ENCODE measurements around the gene ZNF750.

ZNF750 gene

DNA sequence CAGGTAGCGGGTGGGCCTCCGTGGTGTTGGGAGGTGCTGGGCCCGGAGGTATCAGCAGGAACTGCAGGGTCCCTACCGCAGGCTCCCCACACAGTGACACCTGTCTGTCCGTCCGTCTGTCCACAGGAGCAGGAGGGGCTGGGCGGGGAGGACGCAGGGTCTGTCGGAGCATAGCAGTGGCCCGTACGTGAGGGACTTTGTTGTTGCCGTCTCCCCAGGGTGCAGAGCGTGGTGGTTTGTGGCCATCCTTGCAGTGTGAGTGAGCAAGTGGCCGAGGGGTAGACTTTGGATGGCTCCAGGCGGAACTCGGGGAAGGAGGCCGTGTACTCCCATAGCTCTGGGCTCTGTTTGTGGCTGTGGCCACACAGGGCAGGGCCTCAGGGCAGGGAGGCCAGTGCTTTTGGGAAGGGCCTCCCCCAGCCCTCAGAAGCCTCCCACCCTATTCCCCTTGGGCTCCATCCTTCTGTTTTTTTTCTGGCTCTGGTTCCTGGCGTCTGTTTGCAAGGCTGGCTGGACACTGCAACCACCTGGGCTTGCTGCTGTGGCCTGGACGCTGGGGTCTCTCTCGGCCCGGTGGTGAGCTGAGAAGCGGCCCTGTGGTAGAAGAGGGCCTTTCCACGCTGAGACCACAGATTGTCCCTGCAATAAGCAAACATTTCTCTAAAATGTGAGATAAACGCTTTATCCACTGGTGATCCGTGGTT is 41.0 kb upstream of the ZNF750 start:
- Histone ChIP-seq H3K4me1 (ENCODE audit: insufficient read depth, low read length) (peaks cover 6% of the 10 kb centered on the region; the same call in 1 of the 2 replicates), H3K9ac (ENCODE audit: low read depth, low read length) (no peak overlapping the region), H3K27me3 (ENCODE audit: insufficient read depth, low read length) (no peaks in the 10 kb centered on the region), H3K36me3 (ENCODE audit: insufficient read depth, low read depth, low read length) (peaks cover 3% of the 10 kb centered on the region; the same call in 1 of the 2 replicates), H3K27ac (ENCODE audit: low read length) (no peak overlapping the region), H3K4me3 (ENCODE audit: low read length) (no peak overlapping the region), H3K9me3 (ENCODE audit: insufficient read depth, low read depth, low read length) (no peaks in the 10 kb centered on the region)

DNA sequence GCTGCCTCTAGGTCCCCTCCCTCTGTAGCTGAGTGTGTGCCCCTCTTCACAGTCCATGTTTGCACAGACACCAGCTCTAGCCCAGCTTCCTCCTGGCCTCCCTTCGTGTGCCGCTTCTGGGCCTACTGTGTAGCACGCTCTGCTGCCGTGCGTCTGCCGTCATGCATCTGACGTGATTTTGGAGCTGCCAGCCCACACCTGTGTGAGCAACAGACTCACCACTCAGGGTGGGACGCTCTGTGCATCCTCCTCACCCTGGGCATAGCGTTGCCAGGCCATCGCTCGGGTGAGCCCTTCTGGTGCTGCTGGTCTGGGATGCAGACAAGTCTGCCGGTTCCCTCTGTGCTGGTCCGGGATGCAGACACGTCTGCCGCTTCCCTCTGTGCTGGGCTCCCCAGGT is 39.4 kb upstream of the ZNF750 start:
- Histone ChIP-seq H3K9me3 (ENCODE audit: insufficient read depth, low read depth, low read length) (no peaks in the 10 kb centered on the region), H3K27ac (ENCODE audit: low read length) (no peak overlapping the region), H3K4me3 (ENCODE audit: low read length) (no peak overlapping the region), H3K4me1 (ENCODE audit: insufficient read depth, low read length) (peaks cover 6% of the 10 kb centered on the region; the same call in 1 of the 2 replicates), H3K9ac (ENCODE audit: low read depth, low read length) (no peak overlapping the region), H3K27me3 (ENCODE audit: insufficient read depth, low read length) (no peaks in the 10 kb centered on the region), H3K36me3 (ENCODE audit: insufficient read depth, low read depth, low read length) (peaks cover 4% of the 10 kb centered on the region; the same call in 1 of the 2 replicates)

DNA sequence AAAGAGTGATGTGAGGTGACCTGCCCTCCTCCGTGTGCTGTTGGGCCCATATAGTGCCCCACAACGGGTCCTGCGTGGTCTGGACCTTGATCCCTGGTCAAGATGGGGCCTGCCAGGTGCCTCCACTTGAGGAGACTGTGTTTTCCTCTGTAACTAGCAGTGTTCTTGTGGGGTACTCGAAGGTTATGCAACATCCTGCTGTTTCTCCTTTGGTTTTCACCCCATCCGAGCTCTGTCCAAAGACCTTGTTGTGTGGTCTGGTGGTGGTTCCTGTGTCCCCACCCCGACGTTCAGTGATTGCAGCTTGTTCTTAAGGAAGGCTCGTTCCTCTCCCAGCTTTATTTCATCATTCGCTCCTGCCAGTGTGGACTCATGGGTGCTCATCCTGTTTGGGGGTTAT is 38.7 kb upstream of the ZNF750 start:
- H3K9me3 ChIP-seq (ENCODE audit: insufficient read depth, low read depth, low read length) = no peaks in the 10 kb centered on the region
- H3K27me3 ChIP-seq (ENCODE audit: insufficient read depth, low read length) = no peaks in the 10 kb centered on the region
- peaks cover 4% of the 10 kb centered on the region; the same call in 1 of the 2 replicates for H3K36me3 ChIP-seq (ENCODE audit: insufficient read depth, low read depth, low read length)
- no peak overlapping the region for H3K9ac ChIP-seq (ENCODE audit: low read depth, low read length)
- H3K4me3 ChIP-seq (ENCODE audit: low read length) = no peak overlapping the region
- H3K4me1 ChIP-seq (ENCODE audit: insufficient read depth, low read length) = peaks cover 6% of the 10 kb centered on the region; the same call in 1 of the 2 replicates
- no peak overlapping the region for H3K27ac ChIP-seq (ENCODE audit: low read length)

DNA sequence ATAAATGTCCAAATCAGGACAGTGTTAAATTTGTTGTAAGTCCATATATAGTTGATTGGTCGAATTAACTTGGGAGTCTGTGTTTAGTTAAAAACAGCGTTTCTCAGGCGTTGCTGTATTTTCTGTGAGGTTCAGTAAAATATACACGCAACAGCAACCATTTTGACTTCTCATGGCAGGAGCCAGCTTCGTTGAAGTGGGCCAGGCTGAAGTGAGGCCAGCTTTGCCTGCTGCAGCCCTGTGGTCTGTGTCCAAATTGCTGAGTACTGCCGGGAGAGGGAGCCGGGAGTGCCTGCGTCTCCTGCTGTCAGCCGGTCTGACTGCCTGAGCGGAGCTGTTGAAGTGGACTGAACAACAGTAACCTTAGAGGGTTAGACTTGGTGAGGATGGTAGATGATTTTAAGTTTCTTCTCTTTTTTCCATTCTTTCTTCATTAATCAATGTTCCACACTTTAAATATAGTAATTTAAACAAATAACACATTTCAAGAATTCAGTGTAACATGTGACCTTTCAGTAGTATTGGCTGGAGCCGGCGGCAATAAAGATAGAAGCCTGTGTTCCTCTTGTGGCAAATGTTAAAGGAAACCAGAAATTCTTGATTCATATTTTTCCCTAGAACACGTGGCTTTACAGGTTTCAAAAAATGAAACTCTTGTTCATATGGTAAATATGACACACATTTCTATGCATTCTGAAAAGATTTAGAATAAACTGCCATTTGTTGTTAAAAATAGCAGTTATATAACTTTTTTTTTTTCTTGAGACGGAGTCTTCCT is 37.0 kb upstream of the ZNF750 start:
- Histone ChIP-seq H3K4me1 (ENCODE audit: insufficient read depth, low read length) (peaks cover 6% of the 10 kb centered on the region; the same call in 1 of the 2 replicates), H3K9ac (ENCODE audit: low read depth, low read length) (no peak overlapping the region), H3K36me3 (ENCODE audit: insufficient read depth, low read depth, low read length) (peaks cover 4% of the 10 kb centered on the region; the same call in 1 of the 2 replicates), H3K4me3 (ENCODE audit: low read length) (no peak overlapping the region), H3K27me3 (ENCODE audit: insufficient read depth, low read length) (no peaks in the 10 kb centered on the region), H3K9me3 (ENCODE audit: insufficient read depth, low read depth, low read length) (no peaks in the 10 kb centered on the region), H3K27ac (ENCODE audit: low read length) (no peak overlapping the region)

DNA sequence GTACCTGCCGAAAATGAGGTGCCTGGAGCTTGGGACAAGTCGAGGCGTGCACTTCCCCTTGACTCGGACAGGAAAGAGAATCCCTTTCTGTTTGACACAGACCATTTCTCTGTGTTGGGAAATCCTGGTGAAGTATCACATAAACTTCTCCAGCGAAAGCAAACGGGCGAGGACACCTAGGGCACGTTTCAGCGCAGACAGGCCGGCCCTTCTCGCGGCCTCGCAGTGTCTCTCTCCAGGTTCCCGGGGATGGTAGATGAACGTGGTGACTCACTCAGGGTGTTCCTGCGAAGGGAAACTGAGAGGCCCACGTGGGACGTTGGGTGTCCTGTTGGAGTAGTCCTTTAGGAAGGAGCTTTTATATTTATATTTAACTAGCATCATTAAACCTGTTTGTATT is 36.3 kb upstream of the ZNF750 start:
- peaks cover 6% of the 10 kb centered on the region; the same call in 1 of the 2 replicates for H3K4me1 ChIP-seq (ENCODE audit: insufficient read depth, low read length)
- H3K9ac ChIP-seq (ENCODE audit: low read depth, low read length) = no peak overlapping the region
- H3K9me3 ChIP-seq (ENCODE audit: insufficient read depth, low read depth, low read length) = no peaks in the 10 kb centered on the region
- H3K27ac ChIP-seq (ENCODE audit: low read length) = no peak overlapping the region
- no peak overlapping the region for H3K4me3 ChIP-seq (ENCODE audit: low read length)
- H3K27me3 ChIP-seq (ENCODE audit: insufficient read depth, low read length) = no peaks in the 10 kb centered on the region
- peaks cover 6% of the 10 kb centered on the region for H3K36me3 ChIP-seq (ENCODE audit: insufficient read depth, low read depth, low read length)

DNA sequence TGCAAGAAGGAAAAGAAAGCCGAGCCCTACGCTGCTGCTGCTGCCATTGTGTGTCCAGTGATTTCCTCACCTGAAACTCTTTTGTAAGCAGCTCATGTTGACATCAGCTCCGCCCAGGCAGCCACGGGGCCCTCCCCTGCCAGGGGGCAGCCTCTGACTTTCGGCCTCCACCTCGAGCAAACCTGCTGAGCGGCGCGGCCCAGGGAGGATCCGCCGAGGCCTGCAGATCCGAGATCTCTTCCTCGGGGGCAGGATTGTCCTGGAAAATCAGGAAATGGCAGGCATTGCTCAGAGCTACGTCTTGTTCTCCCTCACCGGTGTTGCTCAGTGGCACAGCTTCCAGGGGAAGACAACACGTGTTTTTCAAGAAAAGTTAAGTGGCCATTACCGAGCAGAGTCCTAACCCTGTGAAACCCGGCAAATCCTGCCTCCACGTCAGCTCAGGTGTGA is 35.6 kb upstream of the ZNF750 start:
- Histone ChIP-seq H3K36me3 (ENCODE audit: insufficient read depth, low read depth, low read length) (peaks cover 13% of the 10 kb centered on the region), H3K9ac (ENCODE audit: low read depth, low read length) (peak overlapping the region; percentile 46; the same call in 1 of the 2 replicates), H3K4me1 (ENCODE audit: insufficient read depth, low read length) (peaks cover 6% of the 10 kb centered on the region; the same call in 1 of the 2 replicates), H3K4me3 (ENCODE audit: low read length) (no peak overlapping the region), H3K27ac (ENCODE audit: low read length) (no peak overlapping the region), H3K9me3 (ENCODE audit: insufficient read depth, low read depth, low read length) (no peaks in the 10 kb centered on the region), H3K27me3 (ENCODE audit: insufficient read depth, low read length) (no peaks in the 10 kb centered on the region)

DNA sequence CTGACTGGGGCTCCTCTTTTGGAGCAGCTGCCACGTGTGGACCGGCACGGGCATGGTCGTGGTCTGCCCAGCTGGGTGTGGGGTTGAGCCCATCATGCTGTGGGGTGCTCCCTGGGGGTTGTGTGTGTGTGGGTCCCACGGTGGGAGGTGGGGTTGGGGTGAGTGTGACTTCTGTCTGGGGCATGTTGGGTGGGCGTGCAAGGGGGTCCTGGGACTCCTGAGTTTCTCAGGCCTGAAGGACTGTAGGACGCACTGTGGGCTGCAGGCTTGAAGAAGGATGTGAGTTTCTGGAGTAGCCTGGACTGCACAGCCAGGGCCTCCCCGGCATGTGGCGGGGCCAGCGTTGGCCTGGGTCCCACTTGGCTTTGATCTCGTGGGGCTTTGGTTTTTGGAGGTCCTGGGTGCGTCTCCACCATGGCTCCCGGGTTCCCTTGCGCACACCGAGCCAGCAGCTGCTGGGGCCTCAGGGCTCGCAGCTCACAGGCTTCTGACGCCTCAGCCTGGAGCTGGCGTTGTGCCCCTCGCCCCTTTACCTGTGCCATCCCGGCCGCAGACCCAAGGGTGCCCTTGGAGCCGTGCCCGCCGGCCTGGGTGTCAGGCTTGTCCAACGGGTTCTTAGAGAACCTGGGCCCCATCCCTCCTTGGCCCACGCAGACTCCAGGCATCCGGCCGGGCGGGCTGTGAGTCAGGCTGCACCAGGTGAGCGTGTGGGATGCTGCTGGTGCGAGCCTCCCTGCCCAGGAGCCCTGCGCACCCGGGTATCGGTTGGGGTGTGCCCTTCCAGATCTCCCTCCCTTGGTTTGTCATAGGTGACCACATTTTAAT is 34.4 kb upstream of the ZNF750 start:
- Histone ChIP-seq H3K4me3 (ENCODE audit: low read length) (no peak overlapping the region), H3K27ac (ENCODE audit: low read length) (no peak overlapping the region), H3K36me3 (ENCODE audit: insufficient read depth, low read depth, low read length) (peaks cover 20% of the 10 kb centered on the region), H3K9me3 (ENCODE audit: insufficient read depth, low read depth, low read length) (no peaks in the 10 kb centered on the region), H3K27me3 (ENCODE audit: insufficient read depth, low read length) (no peaks in the 10 kb centered on the region), H3K4me1 (ENCODE audit: insufficient read depth, low read length) (peaks cover 6% of the 10 kb centered on the region; the same call in 1 of the 2 replicates), H3K9ac (ENCODE audit: low read depth, low read length) (no peak overlapping the region)

DNA sequence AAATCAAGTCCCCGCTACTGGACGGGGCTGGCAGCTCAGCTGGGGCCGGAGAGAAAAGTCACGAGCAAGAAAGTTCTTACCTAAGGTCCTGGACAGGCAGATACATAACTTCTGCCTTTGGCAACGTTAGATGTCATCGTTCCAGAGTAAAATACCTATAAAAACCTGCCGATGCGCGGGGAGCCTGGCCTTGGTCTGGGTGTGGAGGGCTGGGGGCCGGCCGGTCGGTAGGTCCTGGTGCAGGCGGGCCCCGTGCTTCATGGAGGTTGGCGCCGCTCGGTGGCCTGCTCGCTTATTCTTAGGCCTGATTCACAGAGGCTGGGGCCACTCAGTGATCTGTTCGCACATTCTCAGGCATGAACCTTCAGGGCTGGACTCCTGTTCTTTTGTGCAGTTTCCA is 33.7 kb upstream of the ZNF750 start:
- Histone ChIP-seq H3K27ac (ENCODE audit: low read length) (no peak overlapping the region), H3K36me3 (ENCODE audit: insufficient read depth, low read depth, low read length) (peaks cover 20% of the 10 kb centered on the region), H3K4me3 (ENCODE audit: low read length) (no peak overlapping the region), H3K9ac (ENCODE audit: low read depth, low read length) (no peak overlapping the region), H3K27me3 (ENCODE audit: insufficient read depth, low read length) (no peaks in the 10 kb centered on the region), H3K9me3 (ENCODE audit: insufficient read depth, low read depth, low read length) (no peaks in the 10 kb centered on the region), H3K4me1 (ENCODE audit: insufficient read depth, low read length) (peaks cover 6% of the 10 kb centered on the region; the same call in 1 of the 2 replicates)

DNA sequence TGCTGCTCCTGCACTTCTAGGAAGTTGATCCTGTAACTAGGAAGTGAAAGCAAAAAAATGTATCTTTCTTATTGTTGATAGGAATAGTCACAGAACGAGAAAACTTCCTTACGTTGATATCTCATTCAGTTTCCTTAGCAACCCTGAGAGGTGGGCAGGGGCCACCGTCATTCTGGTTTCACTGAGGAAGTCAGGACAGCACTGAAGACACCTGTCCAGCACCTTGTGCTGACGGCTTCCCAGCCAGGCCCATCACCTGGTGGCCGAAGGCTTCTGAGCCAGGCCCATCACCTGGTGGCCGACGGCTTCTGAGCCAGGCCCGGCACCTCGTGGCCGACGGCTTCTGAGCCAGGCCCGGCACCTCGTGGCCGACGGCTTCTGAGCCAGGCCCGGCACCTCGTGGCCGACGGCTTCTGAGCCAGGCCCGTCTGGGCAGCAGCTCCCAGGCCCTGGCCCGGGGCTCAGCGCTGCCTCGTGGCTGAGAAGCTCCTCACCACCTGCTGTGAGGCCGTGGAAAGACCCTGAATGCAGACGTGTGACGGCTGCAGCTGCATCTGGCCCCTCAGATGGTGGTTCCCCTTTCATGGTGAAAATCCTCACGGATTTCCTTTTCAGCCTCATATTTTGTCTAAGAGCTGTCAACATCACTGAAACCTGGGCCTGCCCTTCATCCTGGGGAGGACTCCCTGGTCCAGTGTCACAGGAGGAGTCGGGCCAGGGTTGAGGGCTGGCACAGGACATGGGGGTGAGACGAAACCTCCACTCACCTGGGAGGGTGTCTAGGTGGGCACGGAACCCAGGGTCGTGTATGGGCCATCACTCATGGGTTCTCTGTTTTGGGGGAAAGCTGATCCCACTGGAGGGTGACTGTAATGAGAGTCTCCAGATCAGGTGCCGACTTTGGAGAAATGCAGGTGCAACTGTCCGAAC is 33.0 kb upstream of the ZNF750 start:
- Histone ChIP-seq H3K36me3 (ENCODE audit: insufficient read depth, low read depth, low read length) (peaks cover 20% of the 10 kb centered on the region), H3K4me3 (ENCODE audit: low read length) (no peak overlapping the region), H3K9ac (ENCODE audit: low read depth, low read length) (no peak overlapping the region), H3K27ac (ENCODE audit: low read length) (no peak overlapping the region), H3K4me1 (ENCODE audit: insufficient read depth, low read length) (peaks cover 6% of the 10 kb centered on the region; the same call in 1 of the 2 replicates), H3K27me3 (ENCODE audit: insufficient read depth, low read length) (no peaks in the 10 kb centered on the region), H3K9me3 (ENCODE audit: insufficient read depth, low read depth, low read length) (no peaks in the 10 kb centered on the region)

DNA sequence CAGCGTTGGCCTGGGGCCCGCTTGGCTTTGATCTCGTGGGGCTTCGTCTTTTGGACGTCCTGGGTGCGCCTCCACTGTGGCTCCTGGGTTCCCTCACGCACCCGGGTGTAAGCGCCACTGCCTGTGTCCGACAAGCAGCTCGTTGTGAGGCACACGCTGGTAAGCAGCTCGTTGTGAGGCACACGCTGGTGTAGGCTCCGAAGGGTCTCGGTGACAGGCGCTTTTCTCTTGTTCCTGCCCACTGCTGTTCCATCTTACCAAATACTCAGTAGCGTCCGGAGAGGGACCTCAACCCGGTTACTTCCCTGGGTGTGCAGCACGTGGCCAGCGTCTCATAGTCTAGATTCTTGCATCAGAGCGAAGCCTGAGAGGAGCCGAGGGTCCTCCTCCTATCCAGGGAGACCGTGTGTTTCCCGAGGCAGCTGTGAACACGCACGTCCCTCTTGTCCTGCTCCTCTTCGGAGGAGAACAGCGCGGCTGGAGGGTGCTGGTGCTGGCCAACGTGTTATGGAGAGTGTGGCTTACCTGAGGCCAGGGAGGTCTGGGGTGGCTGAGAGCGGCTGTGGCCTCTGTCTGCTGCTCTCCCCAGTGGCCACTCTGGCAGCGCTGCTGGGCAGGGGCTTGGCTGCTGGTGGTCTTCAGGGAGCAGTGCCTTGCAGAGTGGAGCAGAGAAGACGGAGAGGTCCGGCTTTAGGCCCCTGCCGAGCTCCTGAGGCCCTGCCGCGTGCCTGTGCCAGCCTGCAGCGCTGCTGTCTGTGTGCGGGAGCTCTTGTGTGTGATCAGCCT is 32.1 kb upstream of the ZNF750 start:
- Histone ChIP-seq H3K4me1 (ENCODE audit: insufficient read depth, low read length) (peaks cover 6% of the 10 kb centered on the region; the same call in 1 of the 2 replicates), H3K9me3 (ENCODE audit: insufficient read depth, low read depth, low read length) (no peaks in the 10 kb centered on the region), H3K9ac (ENCODE audit: low read depth, low read length) (no peak overlapping the region), H3K27me3 (ENCODE audit: insufficient read depth, low read length) (no peaks in the 10 kb centered on the region), H3K4me3 (ENCODE audit: low read length) (no peak overlapping the region), H3K27ac (ENCODE audit: low read length) (no peak overlapping the region), H3K36me3 (ENCODE audit: insufficient read depth, low read depth, low read length) (peaks cover 20% of the 10 kb centered on the region)

Data from iPS-20b (cell line).